Measurements from ENCODE around the gene ZNF837.

DNA sequence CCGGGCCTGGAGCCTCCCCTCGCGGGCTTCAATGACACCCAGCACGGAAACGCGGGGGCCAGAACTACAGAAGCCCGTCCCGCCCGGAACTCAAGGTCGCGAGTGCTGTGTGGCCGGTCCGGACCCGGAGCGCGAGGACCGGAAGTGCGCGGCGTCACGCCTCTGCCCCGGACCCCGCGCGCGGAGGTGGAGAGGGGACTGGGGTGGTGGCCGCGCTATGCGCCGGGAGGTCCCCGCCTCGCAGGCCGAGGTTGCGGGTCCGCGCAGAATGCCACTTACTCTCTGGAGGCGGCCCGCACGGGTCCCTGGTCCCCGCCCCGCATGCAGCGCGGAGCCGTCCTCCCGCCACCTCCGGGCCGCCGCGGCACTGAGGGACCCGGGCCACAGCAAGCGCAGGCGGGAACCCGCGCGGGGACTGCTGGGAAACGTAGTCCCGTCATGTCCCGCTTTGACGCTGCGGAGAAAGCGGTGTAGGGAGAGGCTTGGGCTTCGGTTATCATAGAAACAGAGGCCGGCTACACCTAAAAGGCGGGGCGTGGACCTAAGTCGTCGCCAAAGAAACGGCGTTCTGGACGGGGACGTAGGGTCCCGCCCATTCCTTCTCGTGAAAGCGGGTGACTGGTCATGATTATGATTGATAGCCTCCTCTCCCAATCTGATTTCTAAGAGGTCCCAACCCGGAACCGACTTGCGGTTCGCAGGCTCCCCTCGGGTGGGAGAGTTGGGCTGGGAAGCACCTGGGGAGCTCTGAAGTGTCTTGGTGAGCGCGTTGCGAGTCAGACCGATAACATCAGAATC is at the start of gene ZNF837:
- TF ChIP-seq, protein P1, sequence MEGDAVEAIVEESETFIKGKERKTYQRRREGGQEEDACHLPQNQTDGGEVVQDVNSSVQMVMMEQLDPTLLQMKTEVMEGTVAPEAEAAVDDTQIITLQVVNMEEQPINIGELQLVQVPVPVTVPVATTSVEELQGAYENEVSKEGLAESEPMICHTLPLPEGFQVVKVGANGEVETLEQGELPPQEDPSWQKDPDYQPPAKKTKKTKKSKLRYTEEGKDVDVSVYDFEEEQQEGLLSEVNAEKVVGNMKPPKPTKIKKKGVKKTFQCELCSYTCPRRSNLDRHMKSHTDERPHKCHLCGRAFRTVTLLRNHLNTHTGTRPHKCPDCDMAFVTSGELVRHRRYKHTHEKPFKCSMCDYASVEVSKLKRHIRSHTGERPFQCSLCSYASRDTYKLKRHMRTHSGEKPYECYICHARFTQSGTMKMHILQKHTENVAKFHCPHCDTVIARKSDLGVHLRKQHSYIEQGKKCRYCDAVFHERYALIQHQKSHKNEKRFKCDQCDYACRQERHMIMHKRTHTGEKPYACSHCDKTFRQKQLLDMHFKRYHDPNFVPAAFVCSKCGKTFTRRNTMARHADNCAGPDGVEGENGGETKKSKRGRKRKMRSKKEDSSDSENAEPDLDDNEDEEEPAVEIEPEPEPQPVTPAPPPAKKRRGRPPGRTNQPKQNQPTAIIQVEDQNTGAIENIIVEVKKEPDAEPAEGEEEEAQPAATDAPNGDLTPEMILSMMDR (IDR thresholded peaks at IDR 0.05; ENCODE audit: low read depth, low read length) = 0 out of 2 replicates have a peak, but pooled peaks have one; percentile 3
- TF ChIP-seq EZH2phosphoT487 (IDR thresholded peaks at IDR 0.05; ENCODE audit: low read depth) = no peak
